Tibial artery (tissue), 4 donors: ENCODE measurements around the gene ARFGAP2.
"Not testable (repeated sequence)": the region's sequence is repeated elsewhere in the genome, so short reads cannot be mapped to it uniquely, and the experiment has no call there.

ENCODE experiments used
- DNase-seq, 2 donors: peaks; one replicate each; pipeline ENCODE4 v3.0.0-alpha.2; 2019
- H3K27ac ChIP-seq, 2 donors: fragments of 200-600 bp; sonication (generic) in 1 of 2; 1 replicate in 1 of 2; 2 replicates in 1 of 2; pipeline ENCODE4 v1.5.1; 2018 to 2019; ENCODE audit warnings: mild to moderate bottlenecking in 1 of 2
- H3K27me3 ChIP-seq, 2 donors: fragments of 200-600 bp; sonication (generic) in 1 of 2; one replicate each; pipeline versions ENCODE4 v1.5.1 to v1.6.0; 2016 to 2019
- H3K36me3 ChIP-seq, 3 donors: fragments of 200-600 bp; sonication (generic) in 2 of 3; one replicate each; pipeline ENCODE4 v1.5.1; 2016 to 2019; ENCODE audit warnings: mild to moderate bottlenecking in 2 of 3
- H3K4me1 ChIP-seq, 4 donors: fragments of 200-600 bp; sonication (generic) in 2 of 4; 1 replicate in 3 of 4; 2 replicates in 1 of 4; pipeline ENCODE4 v1.5.1; 2016 to 2019
- H3K4me3 ChIP-seq, 2 donors: fragments of 200-600 bp; sonication (generic) in 1 of 2; 1 replicate in 1 of 2; 2 replicates in 1 of 2; pipeline ENCODE4 v1.5.1; 2018 to 2019; ENCODE audit warnings: mild to moderate bottlenecking in 2 of 2
- H3K9me3 ChIP-seq, 3 donors: fragments of 200-600 bp; sonication (generic) in 1 of 3; one replicate each; pipeline ENCODE4 v1.5.1; 2016 to 2019
- CTCF ChIP-seq, 2 experiments: fragments of 200-600 bp in 1 of 2; fragments of 450-650 bp in 1 of 2; IDR thresholded peaks; one replicate each; pipeline ENCODE4 v1.5.1; 2017 to 2019; ENCODE audit warnings: antibody characterized with exemption in 2 of 2, mild to moderate bottlenecking in 1 of 2, moderate library complexity in 1 of 2
- intact Hi-C: fragments of 100-400 bp; cut with DNase I; formaldehyde crosslinking; loops from one replicate; pipeline ENCODE4 v1.15.0; 2023; ENCODE audit warnings: low total_unique reads

ARFGAP2 gene

DNA sequence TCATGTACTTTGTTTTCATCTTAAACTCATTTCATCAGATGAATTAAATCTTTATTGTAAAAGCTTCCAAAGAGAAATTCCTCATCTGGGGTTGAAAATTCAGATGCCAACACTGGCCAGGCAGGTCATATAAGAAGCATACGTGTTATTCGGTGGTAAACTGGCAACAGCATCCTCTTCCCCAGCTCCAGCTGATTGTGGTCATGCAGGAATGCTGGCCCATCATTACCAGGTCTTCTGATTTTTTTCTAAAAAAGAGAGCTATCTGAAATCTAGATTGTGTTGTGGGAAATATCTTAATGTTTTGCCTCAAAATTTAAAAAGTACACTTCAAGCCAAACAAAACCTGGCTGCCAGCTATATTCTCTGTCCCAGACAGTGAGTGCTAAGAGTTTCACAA is 53.6 kb downstream of the ARFGAP2 start:
- intact Hi-C loops, result no loop called here
- Histone ChIP-seq H3K4me1 (no peaks in the 10 kb centered on the region), H3K9me3 (no peaks in the 10 kb centered on the region)

GRCh38 chr11:47121731-47122130 is 54.9 kb downstream of the ARFGAP2 start:
- Histone ChIP-seq H3K4me3 (no peak overlapping the region), H3K27me3 (no peaks in the 10 kb centered on the region), H3K27ac (no peak overlapping the region), H3K36me3 (no peaks in the 10 kb centered on the region), H3K4me1 (no peaks in the 10 kb centered on the region), H3K9me3 (no peaks in the 10 kb centered on the region)
- intact Hi-C loops, result no loop called here
- no peak for TF ChIP-seq CTCF (IDR thresholded peaks at IDR 0.05)
- no peak for DNase-seq

More for the DNA sequence above, 53.6 kb downstream of the ARFGAP2 start:
- no peak for TF ChIP-seq CTCF (IDR thresholded peaks at IDR 0.05)
- H3K27ac ChIP-seq, result no peak overlapping the region
- no peak overlapping the region for H3K4me3 ChIP-seq
- no peaks in the 10 kb centered on the region for H3K27me3 ChIP-seq
- no peaks in the 10 kb centered on the region for H3K36me3 ChIP-seq
- no peak for DNase-seq

- H3K4me3 ChIP-seq, result no peak overlapping the region
- no peak overlapping the region for H3K27ac ChIP-seq
- no peak for TF ChIP-seq CTCF (IDR thresholded peaks at IDR 0.05)
- no peaks in the 10 kb centered on the region for H3K4me1 ChIP-seq
- H3K36me3 ChIP-seq, result no peaks in the 10 kb centered on the region
- no peaks in the 10 kb centered on the region for H3K27me3 ChIP-seq
- no peak for DNase-seq
- intact Hi-C loops, result no loop called here
- no peaks in the 10 kb centered on the region for H3K9me3 ChIP-seq
Measured at GRCh38 chr11:47121056-47121455, 55.6 kb downstream of the ARFGAP2 start.

- H3K27ac ChIP-seq, H3K27me3 ChIP-seq, H3K9me3 ChIP-seq, H3K4me3 ChIP-seq, intact Hi-C loops, H3K4me1 ChIP-seq, H3K36me3 ChIP-seq, DNase-seq: not testable (repeated sequence)
Measured at GRCh38 chr11:47118958-47119688, 57.6 kb downstream of the ARFGAP2 start.
